ENCODE measurements around the gene TAS2R3. TPM values are rescaled to one million over a fixed set of nuclear protein-coding genes. Genes with fewer than 3 reads are reported as not detected.

TAS2R3 gene
- under 1 TPM; 0.59 to 0.63 TPM for total RNA-seq

GRCh38 chr7:141763797-141764196 is at the start of gene TAS2R3:
TSS of gene TAS2R3 (plus strand) at chr7:141764097. CDS start at chr7:141764159, 62 bp downstream.
- CTCF ChIA-PET, result no interaction called here
- no peaks in the 10 kb centered on the region for H3K27me3 Mint-ChIP-seq
- intact Hi-C loops (cut with micrococcal nuclease), result no loop called here
- POLR2A ChIA-PET, result no interaction called here
- H3K27ac Mint-ChIP-seq, result no peak within 1 kb of the TSS
- peaks cover 50% of the 10 kb centered on the region for H3K36me3 Mint-ChIP-seq
- no peak for DNase-seq
- no peaks in the 10 kb centered on the region for H3K4me1 Mint-ChIP-seq (ENCODE audit: low read depth)
- no peak within 1 kb of the TSS for H3K4me3 Mint-ChIP-seq
- H3K9me3 Mint-ChIP-seq, result no peaks in the 10 kb centered on the region

- CTCF ChIA-PET, result interaction anchor here (0.7 to 1.2 kb wide), 2 partner anchors 23 to 60 kb away, joined by 3 to 4 read pairs; partner anchors contain the start of gene SSBP1
- H3K4me1 Mint-ChIP-seq (ENCODE audit: low read depth), result peaks cover 6% of the 10 kb centered on the region
- DNase-seq, result no peak
- intact Hi-C loops (cut with micrococcal nuclease), result no loop called here
- no peak overlapping the region for H3K27ac Mint-ChIP-seq
- no peaks in the 10 kb centered on the region for H3K9me3 Mint-ChIP-seq
- H3K36me3 Mint-ChIP-seq, result no peaks in the 10 kb centered on the region
- H3K27me3 Mint-ChIP-seq, result no peaks in the 10 kb centered on the region
- no peak overlapping the region for H3K4me3 Mint-ChIP-seq
- POLR2A ChIA-PET, result no interaction called here
Observed at GRCh38 chr7:141714571-141714970, 49.3 kb upstream of the TAS2R3 start.

- H3K9me3 Mint-ChIP-seq, result no peaks in the 10 kb centered on the region
- peaks cover 6% of the 10 kb centered on the region for H3K4me1 Mint-ChIP-seq (ENCODE audit: low read depth)
- CTCF ChIA-PET, result interaction anchor here (0.7 to 1.2 kb wide), 2 partner anchors 23 to 60 kb away, joined by 3 to 4 read pairs; partner anchors contain the start of gene SSBP1
- H3K27me3 Mint-ChIP-seq, result no peaks in the 10 kb centered on the region
- H3K4me3 Mint-ChIP-seq, result no peak overlapping the region
- intact Hi-C loops (cut with micrococcal nuclease), result no loop called here
- DNase-seq, result no peak
- H3K36me3 Mint-ChIP-seq, result no peaks in the 10 kb centered on the region
- POLR2A ChIA-PET, result no interaction called here
- no peak overlapping the region for H3K27ac Mint-ChIP-seq
Observed at GRCh38 chr7:141715018-141715417, 48.9 kb upstream of the TAS2R3 start.

GRCh38 chr7:141715794-141716689 is 47.9 kb upstream of the TAS2R3 start:
- intact Hi-C loops (cut with micrococcal nuclease), result no loop called here
- H3K36me3 Mint-ChIP-seq, result no peaks in the 10 kb centered on the region
- peaks cover 6% of the 10 kb centered on the region for H3K4me1 Mint-ChIP-seq (ENCODE audit: low read depth)
- no peak overlapping the region for H3K27ac Mint-ChIP-seq
- no peaks in the 10 kb centered on the region for H3K27me3 Mint-ChIP-seq
- H3K9me3 Mint-ChIP-seq, result no peaks in the 10 kb centered on the region
- POLR2A ChIA-PET, result no interaction called here
- CTCF ChIA-PET, result no interaction called here
- DNase-seq, result no peak
- H3K4me3 Mint-ChIP-seq, result no peak overlapping the region

GRCh38 chr7:141717450-141717849 is 46.4 kb upstream of the TAS2R3 start:
- Mint-ChIP-seq H3K36me3 (no peaks in the 10 kb centered on the region), H3K27ac (no peak overlapping the region), H3K4me1 (ENCODE audit: low read depth) (peaks cover 2% of the 10 kb centered on the region), H3K4me3 (no peak overlapping the region), H3K27me3 (no peaks in the 10 kb centered on the region), H3K9me3 (no peaks in the 10 kb centered on the region)
- POLR2A ChIA-PET, result interaction anchor here (1.4 kb wide), 1 partner anchor 20 kb away, joined by 4 read pairs; the partner anchor contains the start of gene SSBP1
- DNase-seq, result no peak
- CTCF ChIA-PET, result interaction anchor here (1.6 kb wide), 1 partner anchor 21 kb away, joined by 5 read pairs; the partner anchor contains the start of gene SSBP1
- intact Hi-C loops (cut with micrococcal nuclease), result no loop called here

- DNase-seq, result no peak
- POLR2A ChIA-PET, result no interaction called here
- Mint-ChIP-seq H3K4me1 (ENCODE audit: low read depth) (no peaks in the 10 kb centered on the region), H3K27ac (no peak overlapping the region), H3K9me3 (no peaks in the 10 kb centered on the region), H3K27me3 (no peaks in the 10 kb centered on the region), H3K4me3 (no peak overlapping the region), H3K36me3 (no peaks in the 10 kb centered on the region)
- CTCF ChIA-PET, result interaction anchor here (3.3 kb wide), 1 partner anchor 15 kb away, joined by 18 read pairs; the partner anchor contains the start of gene SSBP1
- intact Hi-C loops (cut with micrococcal nuclease), result no loop called here
Observed at GRCh38 chr7:141722529-141722928, 41.4 kb upstream of the TAS2R3 start.

GRCh38 chr7:141729020-141729419 is 34.9 kb upstream of the TAS2R3 start:
- Mint-ChIP-seq H3K9me3 (no peaks in the 10 kb centered on the region), H3K27ac (no peak overlapping the region), H3K4me1 (ENCODE audit: low read depth) (no peaks in the 10 kb centered on the region), H3K4me3 (no peak overlapping the region), H3K36me3 (no peaks in the 10 kb centered on the region), H3K27me3 (no peaks in the 10 kb centered on the region)
- CTCF ChIA-PET, result interaction anchor here (3.8 kb wide), 1 partner anchor 9 kb away, joined by 24 read pairs; the partner anchor contains the start of gene SSBP1
- POLR2A ChIA-PET, result no interaction called here
- no peak for DNase-seq
- intact Hi-C loops (cut with micrococcal nuclease), result no loop called here

GRCh38 chr7:141731476-141732149 is 32.3 kb upstream of the TAS2R3 start:
- ChIA-PET POLR2A (no interaction called here), CTCF (no interaction called here)
- H3K27ac Mint-ChIP-seq, result no peak overlapping the region
- no peaks in the 10 kb centered on the region for H3K36me3 Mint-ChIP-seq
- intact Hi-C loops (cut with micrococcal nuclease), result loop anchor here (10.0 kb wide), 1 partner anchor 1557 kb away; the partner anchor contains the start of gene KDM7A
- H3K9me3 Mint-ChIP-seq, result no peaks in the 10 kb centered on the region
- H3K4me1 Mint-ChIP-seq (ENCODE audit: low read depth), result no peaks in the 10 kb centered on the region
- no peaks in the 10 kb centered on the region for H3K27me3 Mint-ChIP-seq
- no peak overlapping the region for H3K4me3 Mint-ChIP-seq
- no peak for DNase-seq

- intact Hi-C loops (cut with micrococcal nuclease), result loop anchor here (10.0 kb wide), 1 partner anchor 1562 kb away; the partner anchor contains the start of gene KDM7A
- Mint-ChIP-seq H3K36me3 (peaks cover 29% of the 10 kb centered on the region), H3K9me3 (no peaks in the 10 kb centered on the region), H3K27ac (peak overlapping the region; percentile 99), H3K4me1 (ENCODE audit: low read depth) (peaks cover 32% of the 10 kb centered on the region), H3K4me3 (peak overlapping the region; percentile 99), H3K27me3 (no peaks in the 10 kb centered on the region)
- POLR2A ChIA-PET, result interaction anchor here (1.3 to 2.6 kb wide), 3 partner anchors 19 to 186 kb away, joined by 4 to 20 read pairs (median 5); partner anchors contain the start of genes AGK and DENND11
- DNase-seq, result peak; percentile 13
- CTCF ChIA-PET, result interaction anchor here (0.7 to 3.9 kb wide), 25 partner anchors 10 to 739 kb away, joined by 3 to 57 read pairs (median 6); partner anchors contain the start of genes AGK, DENND11, MRPS33 and WEE2
Observed at GRCh38 chr7:141737118-141737835, 26.6 kb upstream of the TAS2R3 start.

- intact Hi-C loops (cut with micrococcal nuclease), result loop anchor here (1.0 to 10.0 kb wide), 7 partner anchors 37 to 1563 kb away; partner anchors contain the start of genes KDM7A, MKRN1 and MRPS33
Observed at GRCh38 chr7:141737836-141738591, 25.9 kb upstream of the TAS2R3 start, which contains the start of gene SSBP1. TSS of gene SSBP1 (plus strand) at chr7:141738358. CDS start at chr7:141739167, 809 bp downstream.

More at GRCh38 chr7:141737836-141738591, 25.9 kb upstream of the TAS2R3 start, which contains the start of gene SSBP1:
- no peaks in the 10 kb centered on the region for H3K9me3 Mint-ChIP-seq
- ChIA-PET POLR2A (interaction anchor here (0.6 to 2.6 kb wide), 8 partner anchors 11 to 811 kb away, joined by 3 to 20 read pairs (median 4); partner anchors contain the start of genes AGK, DENND11 and WEE2), CTCF (interaction anchor here (0.7 to 3.9 kb wide), 30 partner anchors 10 to 739 kb away, joined by 3 to 57 read pairs (median 5); partner anchors contain the start of genes AGK, DENND11, MRPS33 and WEE2)
- DNase-seq, result peak; percentile 96
- peaks cover 35% of the 10 kb centered on the region for H3K4me1 Mint-ChIP-seq (ENCODE audit: low read depth)
- no peaks in the 10 kb centered on the region for H3K27me3 Mint-ChIP-seq
- H3K4me3 Mint-ChIP-seq, result peak within 1 kb of the TSS; percentile 99
- H3K27ac Mint-ChIP-seq, result peak within 1 kb of the TSS; percentile 99
- H3K36me3 Mint-ChIP-seq, result peaks cover 33% of the 10 kb centered on the region
